Cardiac muscle cell (in vitro differentiated cells and primary cell): ENCODE results near the gene RRP1. TPM values are rescaled to one million over a fixed set of nuclear protein-coding genes. Genes with fewer than 3 reads are reported as not detected.

ENCODE experiments used
- DNase-seq, 2 donors: peaks; one replicate each; pipeline versions ENCODE4 v3.0.0 to v3.0.0-alpha.2; 2010 to 2017; ENCODE audit warnings: low read depth in 1 of 2, low spot score in 1 of 2
- H3K27ac ChIP-seq: fragments of 200-600 bp; sonication (generic); 2 replicates; pipeline ENCODE4 v1.5.1; 2016
- H3K27me3 ChIP-seq: fragments of 200-600 bp; sonication (generic); 2 replicates; pipeline ENCODE4 v1.6.0; 2016; ENCODE audit warnings: control low read depth
- H3K36me3 ChIP-seq: fragments of 200-600 bp; sonication (generic); 2 replicates; pipeline ENCODE4 v1.5.1; 2016; ENCODE audit warnings: control low read depth
- H3K4me1 ChIP-seq: fragments of 200-600 bp; sonication (generic); 2 replicates; pipeline ENCODE4 v1.8.1; 2017; ENCODE audit warnings: low read depth, mild to moderate bottlenecking, mixed run types
- H3K4me3 ChIP-seq: fragments of 200-600 bp; sonication (generic); 2 replicates; pipeline ENCODE4 v1.5.1; 2016; ENCODE audit warnings: mild to moderate bottlenecking
- H3K9me3 ChIP-seq: fragments of 200-600 bp; sonication (generic); 2 replicates; pipeline ENCODE4 v1.5.1; 2017; ENCODE audit warnings: low read depth, mild to moderate bottlenecking, control low read depth
- polyA plus RNA-seq: library from polyadenylated mRNA; unstranded; fragments of >200 nt; fragmentation: Nextera tagmentation; extraction: Ambion mirVana; gene quantifications from 2 replicates; pipeline ENCODE4 v1.2.1, GENCODE V29; 2016
- total RNA-seq: library from RNA; depleted of rRNA; stranded (reverse); fragments of >200 nt; gene quantifications from 2 replicates; pipeline ENCODE4 v1.2.3, GENCODE V29; 2016
- TF ChIP-seq, protein P1 (sequence below): IDR thresholded peaks from 2 replicates; pipeline ENCODE4 v1.5.1; 2012; ENCODE audit warnings: low read depth, mild to moderate bottlenecking, low read length

RRP1 gene
- total and polyA plus RNA-seq, 2 experiments from 2014 or later = 20.1 to 27.8 TPM

DNA sequence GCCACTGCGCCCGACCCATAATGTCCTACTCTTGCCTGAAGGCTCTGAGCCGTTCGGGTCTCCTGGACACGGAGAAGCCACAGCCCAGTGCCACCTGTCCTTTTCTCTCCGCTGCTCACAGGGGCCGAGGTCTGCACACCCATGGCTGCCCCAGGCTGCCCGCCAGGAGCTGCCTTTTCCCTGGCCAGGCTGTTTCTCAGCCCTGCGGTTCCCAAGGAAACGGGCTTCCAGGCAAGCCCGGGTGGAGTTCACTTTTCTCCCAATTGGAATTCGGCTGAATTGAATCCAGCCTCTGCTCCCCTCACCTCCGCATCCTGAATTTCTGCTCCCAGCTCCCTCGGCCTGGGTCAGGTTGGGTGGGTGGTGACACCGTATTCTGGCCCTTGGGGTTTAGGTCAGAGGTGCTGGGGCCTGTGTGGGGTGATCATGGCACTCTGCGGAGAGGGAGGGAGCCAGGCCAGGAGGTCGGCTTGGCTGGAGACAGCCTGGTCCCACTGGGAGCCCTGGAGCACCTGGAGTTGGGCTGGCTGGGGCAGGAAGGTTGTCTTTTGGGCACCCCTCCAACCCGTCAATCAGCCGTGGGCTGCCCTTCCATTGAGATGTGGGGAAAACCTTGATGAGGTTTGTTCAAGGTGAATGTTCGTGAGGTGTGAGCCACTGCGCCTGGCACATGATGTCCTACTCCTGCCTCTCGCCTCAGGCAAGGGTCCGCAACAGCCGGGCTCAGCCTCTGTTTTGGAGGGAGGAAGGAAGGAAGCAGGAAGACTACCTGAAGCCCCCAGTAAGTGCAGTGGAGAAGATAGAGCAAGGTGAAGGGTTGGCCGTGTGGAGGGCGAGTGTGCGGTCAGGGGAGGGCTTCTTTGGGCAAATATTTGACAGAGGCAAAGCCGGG lies 25.1 kb downstream of the RRP1 start:
- DNase-seq = peak in 1 of 2 donors; percentile 13
- no peak overlapping the region for H3K4me3 ChIP-seq

DNA sequence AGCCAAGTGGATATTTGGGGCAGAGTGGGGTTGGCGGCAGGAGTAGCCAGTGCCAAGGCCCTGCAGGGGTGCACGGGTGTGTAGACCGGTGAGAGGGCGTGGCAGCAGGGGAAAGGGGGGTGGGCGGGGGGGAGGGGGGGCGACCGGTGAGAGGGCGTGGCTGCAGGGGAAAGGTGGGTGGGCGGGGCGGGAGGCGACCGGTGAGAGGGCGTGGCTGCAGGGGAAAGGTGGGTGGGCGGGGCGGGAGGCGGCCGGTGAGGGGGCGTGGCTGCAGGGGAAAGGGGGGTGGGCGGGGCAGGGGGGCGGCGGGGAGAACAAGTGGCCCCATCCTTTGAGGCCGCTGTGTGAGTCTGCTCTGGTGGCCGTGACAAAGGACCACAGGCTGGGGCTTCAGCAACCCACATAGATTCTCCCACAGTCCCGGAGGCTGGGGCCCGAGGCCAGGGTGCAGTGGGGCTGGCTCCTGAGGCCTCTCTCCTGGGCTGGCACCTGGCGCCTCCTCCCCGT lies 25.8 kb downstream of the RRP1 start:
- no peaks in the 10 kb centered on the region for H3K27me3 ChIP-seq
- H3K27ac ChIP-seq = no peak overlapping the region
- TF ChIP-seq, protein P1, sequence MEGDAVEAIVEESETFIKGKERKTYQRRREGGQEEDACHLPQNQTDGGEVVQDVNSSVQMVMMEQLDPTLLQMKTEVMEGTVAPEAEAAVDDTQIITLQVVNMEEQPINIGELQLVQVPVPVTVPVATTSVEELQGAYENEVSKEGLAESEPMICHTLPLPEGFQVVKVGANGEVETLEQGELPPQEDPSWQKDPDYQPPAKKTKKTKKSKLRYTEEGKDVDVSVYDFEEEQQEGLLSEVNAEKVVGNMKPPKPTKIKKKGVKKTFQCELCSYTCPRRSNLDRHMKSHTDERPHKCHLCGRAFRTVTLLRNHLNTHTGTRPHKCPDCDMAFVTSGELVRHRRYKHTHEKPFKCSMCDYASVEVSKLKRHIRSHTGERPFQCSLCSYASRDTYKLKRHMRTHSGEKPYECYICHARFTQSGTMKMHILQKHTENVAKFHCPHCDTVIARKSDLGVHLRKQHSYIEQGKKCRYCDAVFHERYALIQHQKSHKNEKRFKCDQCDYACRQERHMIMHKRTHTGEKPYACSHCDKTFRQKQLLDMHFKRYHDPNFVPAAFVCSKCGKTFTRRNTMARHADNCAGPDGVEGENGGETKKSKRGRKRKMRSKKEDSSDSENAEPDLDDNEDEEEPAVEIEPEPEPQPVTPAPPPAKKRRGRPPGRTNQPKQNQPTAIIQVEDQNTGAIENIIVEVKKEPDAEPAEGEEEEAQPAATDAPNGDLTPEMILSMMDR = no peak
- H3K4me3 ChIP-seq = no peak overlapping the region
- H3K36me3 ChIP-seq = no peaks in the 10 kb centered on the region
- no peaks in the 10 kb centered on the region for H3K9me3 ChIP-seq
- DNase-seq = no peak
- no peaks in the 10 kb centered on the region for H3K4me1 ChIP-seq

More for the DNA sequence above, 25.1 kb downstream of the RRP1 start:
- TF ChIP-seq, protein P1 = no peak
- Histone ChIP-seq H3K27ac (no peak overlapping the region), H3K27me3 (no peaks in the 10 kb centered on the region), H3K4me1 (no peaks in the 10 kb centered on the region), H3K36me3 (no peaks in the 10 kb centered on the region), H3K9me3 (no peaks in the 10 kb centered on the region)

DNA sequence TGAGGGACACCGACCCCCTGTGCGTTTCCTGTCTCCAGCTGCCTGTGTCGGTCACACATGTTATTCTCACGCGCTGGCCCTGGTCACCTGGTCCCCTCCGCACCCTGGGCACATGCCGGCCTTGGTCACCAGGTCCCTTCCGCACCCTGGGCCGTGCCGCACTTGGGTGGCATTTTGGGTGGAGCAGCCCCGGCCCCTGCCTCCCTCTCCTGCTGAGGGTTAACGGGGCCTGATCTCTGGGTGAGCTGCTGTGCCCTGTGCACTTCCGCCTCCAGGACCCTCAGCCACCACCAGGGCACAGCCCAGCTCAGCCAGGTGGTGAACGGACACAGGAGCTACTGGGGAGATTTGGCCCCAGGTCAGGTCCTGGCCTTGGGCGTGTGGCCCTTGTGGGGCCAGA lies 26.6 kb downstream of the RRP1 start:
- H3K4me1 ChIP-seq = no peaks in the 10 kb centered on the region
- no peak for DNase-seq
- H3K9me3 ChIP-seq = no peaks in the 10 kb centered on the region
- H3K27ac ChIP-seq = no peak overlapping the region
- no peak overlapping the region for H3K4me3 ChIP-seq
- TF ChIP-seq, protein P1 = no peak
- no peaks in the 10 kb centered on the region for H3K27me3 ChIP-seq
- H3K36me3 ChIP-seq = no peaks in the 10 kb centered on the region

DNA sequence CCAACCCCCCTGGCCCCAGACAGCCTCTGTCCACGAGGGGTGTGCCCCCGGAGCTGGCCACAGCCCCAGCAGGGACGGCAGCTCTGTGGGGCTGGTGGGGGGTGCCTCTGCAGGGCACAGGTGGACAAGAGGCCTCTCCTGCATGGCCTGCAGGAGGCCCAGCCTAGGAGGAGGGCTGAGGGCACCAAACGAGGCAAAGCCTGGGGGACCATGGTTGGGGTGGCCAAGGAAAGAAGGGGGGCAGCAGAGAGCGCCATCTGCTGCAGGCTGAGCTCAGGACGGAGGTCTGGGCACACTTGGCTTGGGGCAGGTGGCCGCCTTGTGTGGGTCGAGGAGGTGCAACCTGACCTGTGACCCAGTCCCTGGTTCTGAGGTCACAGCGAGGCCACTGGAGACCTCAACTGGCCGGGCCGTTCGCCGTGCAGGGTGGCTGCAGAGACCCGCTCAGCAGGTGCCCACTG lies 27.3 kb downstream of the RRP1 start:
- Histone ChIP-seq H3K4me3 (no peak overlapping the region), H3K9me3 (no peaks in the 10 kb centered on the region), H3K27me3 (no peaks in the 10 kb centered on the region), H3K27ac (no peak overlapping the region), H3K4me1 (no peaks in the 10 kb centered on the region), H3K36me3 (no peaks in the 10 kb centered on the region)
- TF ChIP-seq, protein P1 = no peak
- DNase-seq = no peak

DNA sequence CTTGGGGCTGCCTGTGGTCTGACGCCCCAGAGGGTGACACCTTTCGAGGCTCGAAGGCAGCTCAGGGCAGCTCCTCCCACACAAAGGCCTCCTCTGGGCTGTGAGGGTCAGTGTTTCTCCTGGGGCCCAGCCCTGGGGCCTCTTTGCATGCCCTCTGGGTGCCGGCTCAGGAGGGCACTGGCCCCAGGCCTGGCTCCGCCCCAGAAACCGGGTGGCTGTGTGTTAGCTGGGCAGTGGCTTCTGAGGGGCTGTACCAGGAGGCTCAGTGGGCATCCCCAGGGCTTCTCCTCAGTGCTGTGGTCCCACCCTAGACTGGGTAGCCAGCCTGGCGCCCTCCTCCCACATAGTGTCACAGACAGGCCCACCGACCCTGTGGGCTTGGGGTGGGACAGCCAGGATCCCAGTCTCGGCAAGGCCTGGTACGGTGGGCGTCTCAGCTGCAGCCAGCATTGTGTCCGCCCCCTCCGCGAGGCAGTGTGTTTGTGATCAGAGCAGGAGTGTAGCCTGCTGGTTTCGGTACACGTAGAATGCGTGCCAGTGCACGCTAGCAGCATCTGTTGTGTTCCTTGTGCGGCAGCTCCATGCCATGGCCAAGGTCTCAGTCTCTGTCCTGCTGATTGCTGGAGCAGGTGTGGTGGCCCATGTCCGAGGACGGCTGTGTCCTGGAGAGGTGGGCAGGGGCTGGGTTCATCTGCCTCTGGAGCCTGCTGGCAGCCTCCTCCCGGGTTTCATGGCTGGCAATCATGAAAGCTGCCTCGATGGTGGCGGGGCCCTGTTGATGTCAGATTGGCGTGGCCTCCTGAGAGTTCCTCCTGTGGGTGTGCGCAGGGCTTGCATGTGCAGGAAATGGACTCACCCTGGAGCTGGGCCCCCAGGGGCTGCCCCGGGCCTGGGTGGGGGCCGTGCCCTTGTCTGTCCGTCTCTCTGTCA lies 28.0 kb downstream of the RRP1 start:
- no peak overlapping the region for H3K27ac ChIP-seq
- TF ChIP-seq, protein P1 = no peak
- H3K27me3 ChIP-seq = no peaks in the 10 kb centered on the region
- no peaks in the 10 kb centered on the region for H3K36me3 ChIP-seq
- H3K4me3 ChIP-seq = no peak overlapping the region
- no peak for DNase-seq
- no peaks in the 10 kb centered on the region for H3K4me1 ChIP-seq
- H3K9me3 ChIP-seq = no peaks in the 10 kb centered on the region
